IPS-15b (cell line): ENCODE results near the gene VAV1.

Experiments used
- H3K27me3 ChIP-seq: one replicate; pipeline ENCODE4 v1.6.1; 2013; ENCODE audit warnings: low read length; ENCODE audit not compliant: control insufficient read depth, insufficient read depth
- H3K36me3 ChIP-seq: one replicate; pipeline ENCODE4 v1.6.1; 2013; ENCODE audit warnings: low read length; ENCODE audit not compliant: control insufficient read depth, insufficient read depth
- H3K4me1 ChIP-seq: one replicate; pipeline ENCODE4 v1.6.1; 2013; ENCODE audit warnings: mild to moderate bottlenecking, low read length; ENCODE audit not compliant: control insufficient read depth, insufficient read depth
- H3K4me3 ChIP-seq: one replicate; pipeline ENCODE4 v1.5.1; 2013; ENCODE audit warnings: low read depth, low read length
- H3K9ac ChIP-seq: one replicate; pipeline ENCODE4 v1.6.1; 2013; ENCODE audit warnings: low read depth, mild to moderate bottlenecking, low read length
- H3K9me3 ChIP-seq: one replicate; pipeline ENCODE4 v1.6.1; 2013; ENCODE audit warnings: mild to moderate bottlenecking, low read length; ENCODE audit not compliant: control insufficient read depth, insufficient read depth

Gene VAV1

GRCh38 chr19:6731822-6732221 lies 40.7 kb upstream of the VAV1 start:
- Histone ChIP-seq H3K9me3 (no peaks in the 10 kb centered on the region), H3K27me3 (no peaks in the 10 kb centered on the region), H3K4me3 (no peak overlapping the region), H3K4me1 (no peaks in the 10 kb centered on the region), H3K9ac (no peak overlapping the region), H3K36me3 (peaks cover 3% of the 10 kb centered on the region)

DNA sequence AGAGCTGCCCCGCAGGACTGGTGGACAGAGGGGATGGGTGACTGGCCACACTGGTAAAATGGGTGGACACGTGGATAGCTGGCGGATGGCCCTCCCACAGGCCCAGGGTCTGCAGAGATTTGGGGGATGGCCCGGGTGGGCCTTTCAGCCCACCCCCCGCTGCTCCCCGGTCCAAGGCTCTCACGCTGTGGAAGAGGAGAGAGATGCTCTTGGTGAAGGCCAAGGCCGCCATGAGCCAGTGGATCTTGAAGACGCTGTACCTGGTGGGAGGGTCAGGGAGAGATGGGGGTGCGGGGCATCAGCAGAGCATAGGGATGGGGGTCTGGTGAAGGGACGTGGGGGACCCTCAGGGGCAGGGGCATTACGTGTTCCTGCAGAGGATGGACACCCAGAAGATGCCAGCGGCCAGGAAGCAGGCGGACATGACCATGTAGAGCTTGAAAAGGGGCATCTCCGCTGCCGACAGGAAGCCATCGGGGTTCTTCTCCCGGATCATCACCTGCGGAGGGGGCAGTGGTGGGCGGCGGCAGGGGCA lies 39.6 kb upstream of the VAV1 start:
- no peaks in the 10 kb centered on the region for H3K9me3 ChIP-seq
- peaks cover 3% of the 10 kb centered on the region for H3K36me3 ChIP-seq
- peaks cover under 1% of the 10 kb centered on the region for H3K4me1 ChIP-seq
- no peaks in the 10 kb centered on the region for H3K27me3 ChIP-seq
- H3K9ac ChIP-seq, result no peak overlapping the region
- H3K4me3 ChIP-seq, result no peak overlapping the region

DNA sequence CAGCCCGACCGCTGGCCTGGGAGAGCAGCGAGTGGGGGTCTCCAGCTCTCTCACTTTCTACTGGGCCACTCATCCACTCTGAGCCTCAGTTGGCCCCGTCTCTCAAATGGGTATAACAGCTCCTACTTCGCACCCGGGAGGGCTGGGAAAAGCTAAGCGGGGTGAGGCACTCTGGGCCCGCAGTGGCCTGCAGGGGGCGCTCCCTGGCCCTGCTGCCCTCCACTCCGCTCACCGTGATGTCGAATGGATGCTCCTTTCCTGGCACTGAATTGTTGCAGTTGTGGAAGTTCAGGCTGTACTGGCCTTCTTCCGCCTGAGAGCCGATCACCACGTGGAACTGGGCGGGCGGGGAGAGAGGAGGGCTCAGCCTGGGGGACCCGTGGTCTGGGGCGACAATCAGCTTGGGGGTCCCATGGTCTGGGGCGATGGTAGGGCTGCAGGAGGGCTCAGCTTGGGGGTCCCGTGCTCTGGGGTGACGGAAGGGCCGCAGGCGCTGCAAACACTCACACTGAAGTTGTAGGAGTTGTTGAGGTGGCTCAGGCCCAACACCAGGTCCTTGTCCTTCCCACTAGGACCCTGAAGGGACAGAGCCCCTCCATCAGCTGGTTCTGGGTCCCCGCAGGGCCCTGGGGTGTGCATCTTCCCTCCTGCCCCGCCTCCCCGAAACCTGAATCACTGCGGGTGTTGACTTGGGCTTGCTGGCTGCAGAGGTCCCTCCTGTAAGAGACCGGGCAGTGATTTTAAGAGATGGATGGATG lies 39.0 kb upstream of the VAV1 start:
- no peaks in the 10 kb centered on the region for H3K27me3 ChIP-seq
- H3K9me3 ChIP-seq, result no peaks in the 10 kb centered on the region
- H3K9ac ChIP-seq, result no peak overlapping the region
- peaks cover 3% of the 10 kb centered on the region for H3K36me3 ChIP-seq
- peaks cover 5% of the 10 kb centered on the region for H3K4me1 ChIP-seq
- H3K4me3 ChIP-seq, result no peak overlapping the region

DNA sequence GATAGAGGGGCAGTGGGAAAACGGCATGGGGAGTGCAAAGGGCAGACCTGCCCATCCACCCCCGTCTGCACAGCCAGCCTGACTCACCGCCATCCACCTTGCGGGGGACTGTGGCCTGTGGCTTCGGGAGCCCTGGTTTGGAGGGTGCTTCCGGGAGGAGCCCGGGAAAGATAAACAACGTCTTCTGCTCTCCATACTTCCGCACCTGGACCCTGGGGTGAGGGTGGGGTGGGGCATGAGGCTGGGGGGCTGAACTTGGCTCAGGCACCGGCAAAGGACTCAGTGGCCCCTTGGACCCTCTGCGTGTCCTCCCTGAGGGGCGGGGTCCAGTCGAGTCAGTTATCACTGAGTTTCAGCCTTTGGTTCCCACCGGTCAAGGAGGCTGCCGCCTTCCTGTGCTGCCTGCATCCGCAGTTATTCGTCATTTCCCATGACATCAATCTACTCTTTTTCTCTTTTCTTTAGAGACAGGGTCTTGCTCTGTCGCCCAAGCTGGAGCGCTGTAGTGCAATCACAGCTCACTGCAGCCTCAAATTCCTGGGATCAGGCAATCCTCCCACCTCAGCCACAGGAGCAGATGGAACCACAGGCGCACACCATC lies 38.3 kb upstream of the VAV1 start:
- H3K4me3 ChIP-seq, result no peak overlapping the region
- H3K36me3 ChIP-seq, result peaks cover 3% of the 10 kb centered on the region
- H3K9ac ChIP-seq, result no peak overlapping the region
- H3K27me3 ChIP-seq, result no peaks in the 10 kb centered on the region
- peaks cover 5% of the 10 kb centered on the region for H3K4me1 ChIP-seq
- no peaks in the 10 kb centered on the region for H3K9me3 ChIP-seq

- Histone ChIP-seq H3K9ac (peak overlapping the region; percentile 10), H3K36me3 (peaks cover 3% of the 10 kb centered on the region), H3K4me3 (peak overlapping the region; percentile 23), H3K4me1 (peaks cover 5% of the 10 kb centered on the region), H3K27me3 (no peaks in the 10 kb centered on the region), H3K9me3 (no peaks in the 10 kb centered on the region)
These were observed 37.2 kb upstream of the VAV1 start for GRCh38 chr19:6735181-6735911.

- Histone ChIP-seq H3K36me3 (peaks cover 3% of the 10 kb centered on the region), H3K4me1 (peaks cover 6% of the 10 kb centered on the region), H3K4me3 (peak overlapping the region; percentile 87), H3K9me3 (no peaks in the 10 kb centered on the region), H3K9ac (peak overlapping the region; percentile 70), H3K27me3 (no peaks in the 10 kb centered on the region)
These were observed 36.2 kb upstream of the VAV1 start for GRCh38 chr19:6736169-6736916.

GRCh38 chr19:6736917-6737283 lies 35.6 kb upstream of the VAV1 start:
- Histone ChIP-seq H3K4me1 (peaks cover 9% of the 10 kb centered on the region), H3K36me3 (peaks cover 3% of the 10 kb centered on the region), H3K4me3 (peak overlapping the region; percentile 87), H3K27me3 (no peaks in the 10 kb centered on the region), H3K9me3 (no peaks in the 10 kb centered on the region), H3K9ac (peak overlapping the region; percentile 87)

- Histone ChIP-seq H3K9me3 (no peaks in the 10 kb centered on the region), H3K9ac (peak within 1 kb of the TSS; percentile 87), H3K4me1 (peaks cover 9% of the 10 kb centered on the region), H3K36me3 (no peaks in the 10 kb centered on the region), H3K4me3 (peak within 1 kb of the TSS; percentile 87), H3K27me3 (no peaks in the 10 kb centered on the region)
These were observed 35.1 kb upstream of the VAV1 start, which contains the start of gene GPR108 for GRCh38 chr19:6737284-6737872. Gene GPR108 (minus strand): TSS chr19:6737580. CDS start chr19:6737576, 4 bp downstream.

DNA sequence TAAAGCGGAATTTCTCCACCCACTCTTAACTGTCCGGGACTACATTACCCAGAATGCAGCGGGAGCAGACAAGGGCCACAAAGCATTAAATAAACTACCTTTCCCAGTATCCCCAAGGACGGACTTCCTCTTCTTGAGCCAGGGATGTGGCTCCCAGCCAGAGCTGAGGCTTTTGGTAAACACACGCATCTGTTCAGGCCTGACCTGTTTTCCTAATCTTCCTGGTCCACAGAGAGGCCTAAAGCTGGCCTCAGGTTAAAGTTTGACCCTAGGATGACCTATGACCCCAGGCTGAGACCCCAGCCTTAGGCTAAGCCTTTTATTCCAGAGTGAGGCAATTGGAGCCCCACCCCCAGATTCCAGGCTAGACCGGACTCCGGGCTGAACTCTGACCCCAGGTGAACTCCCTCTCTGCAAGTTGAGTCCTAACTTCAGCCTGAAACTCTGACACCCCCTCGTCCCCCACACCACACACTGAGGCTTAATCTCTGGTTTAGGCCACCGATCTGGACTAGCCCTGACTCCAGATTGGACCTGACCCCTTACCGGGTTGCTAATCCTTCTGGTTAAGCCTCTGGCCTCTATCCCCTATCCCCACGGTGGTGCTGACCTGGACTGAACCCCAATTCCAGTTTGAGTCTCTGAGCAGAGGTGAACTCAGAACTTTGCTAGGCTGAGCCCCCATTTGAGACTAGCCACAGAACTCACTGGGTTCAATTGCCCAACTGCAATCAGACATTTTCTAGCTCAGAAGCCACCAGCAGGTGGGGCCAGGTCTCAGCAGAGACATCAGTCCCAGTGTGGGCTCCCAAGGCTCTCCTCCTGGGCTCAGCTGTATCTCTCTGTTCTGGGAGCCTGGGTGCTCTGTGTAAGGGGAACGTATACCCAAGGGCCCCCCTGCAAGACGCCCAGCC lies 34.4 kb upstream of the VAV1 start:
- peaks cover 9% of the 10 kb centered on the region for H3K4me1 ChIP-seq
- H3K4me3 ChIP-seq, result peak overlapping the region; percentile 65
- H3K9me3 ChIP-seq, result no peaks in the 10 kb centered on the region
- H3K9ac ChIP-seq, result no peak overlapping the region
- peaks cover 5% of the 10 kb centered on the region for H3K36me3 ChIP-seq
- H3K27me3 ChIP-seq, result no peaks in the 10 kb centered on the region

DNA sequence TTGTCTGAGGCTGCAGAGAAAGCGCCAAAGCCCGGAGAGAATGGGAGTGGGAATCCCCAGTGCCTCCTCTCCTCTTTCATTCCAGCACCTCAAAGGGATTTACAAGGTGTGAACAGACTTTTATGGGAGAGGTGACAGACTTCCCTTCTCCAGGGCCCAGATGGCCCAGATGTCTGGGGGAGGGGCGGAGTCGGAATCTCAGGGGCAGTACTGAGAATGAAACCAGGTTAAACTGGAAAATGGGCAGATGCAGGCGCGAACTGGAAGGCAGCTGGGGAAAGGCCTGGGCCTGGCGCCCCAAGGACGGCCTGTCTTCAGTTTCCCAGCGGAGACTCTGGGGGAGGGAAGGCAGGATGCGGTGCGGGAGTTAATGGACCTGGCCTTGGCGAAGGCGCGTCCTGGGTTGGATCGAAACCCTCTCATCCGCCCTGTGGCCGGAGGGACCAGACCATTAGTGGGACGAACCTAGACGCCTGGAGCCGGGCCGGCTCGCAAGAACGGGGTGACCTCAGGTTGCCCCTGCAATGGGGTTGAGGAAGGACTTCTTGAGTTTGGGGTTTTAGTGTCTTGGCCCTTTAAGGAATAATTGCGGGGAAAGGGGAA lies 33.6 kb upstream of the VAV1 start:
- Histone ChIP-seq H3K9ac (peak overlapping the region; percentile 41), H3K27me3 (no peaks in the 10 kb centered on the region), H3K4me1 (peaks cover 13% of the 10 kb centered on the region), H3K9me3 (no peaks in the 10 kb centered on the region), H3K36me3 (peaks cover 10% of the 10 kb centered on the region), H3K4me3 (peak overlapping the region; percentile 65)
